K562 (cell line): ENCODE results near the gene MATK. TPM values are rescaled to one million over a fixed set of nuclear protein-coding genes. Genes with fewer than 3 reads are reported as not detected.
A peak's percentile ranks its signal among the peaks of the same experiment; 100 is the strongest.

Source experiments
- ATAC-seq: fragments of 200-7000 bp; cut with Tn5 transposase; 3 replicates; pipeline ENCODE4 v1.9.1; 2020; ENCODE audit warnings: moderate library complexity
- BruUV-seq: library from RNA; stranded (reverse); fragments of 400-500 nt; replicated peaks from 2 replicates; lab custom pipeline; 2021; lab: Mats Ljungman, UMichigan
- CTCF ChIA-PET: fragments of 300-600 bp; formaldehyde crosslinking; extraction: SDS; loops from one replicate; lab custom pipeline; 2021; ENCODE audit warnings: low intra/inter-chr PET ratio; lab: Yijun Ruan, JAX
- POLR2A ChIA-PET: fragments of 300-600, 350-650 bp; sonication (Branson Sonifier 250); formaldehyde crosslinking; extraction: SDS; loops from one replicate; lab custom pipeline; 2021; ENCODE audit warnings: antibody characterized with exemption, inconsistent platforms; lab: Yijun Ruan, JAX
- DNase-seq, 4 experiments: peaks; one replicate each; pipeline versions ENCODE4 v3.0.0 to v3.0.0-alpha.2; 2011 to 2018; ENCODE audit warnings: low spot score in 3 of 4, mixed read lengths in 3 of 4; ENCODE audit errors: extremely low read depth in 1 of 4
- FAIRE-seq: peaks from 2 replicates; lab custom pipeline; 2011; peaks lifted over from hg19 to GRCh38; lab: Jason Lieb, UNC
- H2AFZ ChIP-seq: 2 replicates; pipeline ENCODE4 v1.6.0; 2011; ENCODE audit warnings: low read depth, low read length, control low read depth, inconsistent platforms
- H3K27ac ChIP-seq: fragments of 200-600 bp; 3 replicates; pipeline ENCODE4 v1.8.0; 2011; ENCODE audit warnings: low read depth, mild to moderate bottlenecking, control low read depth, inconsistent platforms, low read length, moderate library complexity, mixed read lengths; ENCODE audit errors: extremely low read depth
- H3K27me3 ChIP-seq, 2 experiments: fragments of 300-600 bp in 1 of 2; 2 replicates in 1 of 2; 3 replicates in 1 of 2; pipeline versions ENCODE4 v1.6.0 to v1.8.0; 2011; ENCODE audit warnings: inconsistent platforms in 2 of 2, low read length in 2 of 2, mild to moderate bottlenecking in 1 of 2, mixed read lengths in 1 of 2, moderate library complexity in 1 of 2; ENCODE audit not compliant: control insufficient read depth in 2 of 2, insufficient read depth in 2 of 2
- H3K36me3 ChIP-seq: fragments of 300-600 bp; 3 replicates; pipeline ENCODE4 v1.8.0; 2011; ENCODE audit warnings: mild to moderate bottlenecking, low read length, inconsistent platforms; ENCODE audit not compliant: control insufficient read depth, insufficient read depth
- H3K4me1 ChIP-seq, 2 experiments: fragments of 200-600 bp in 1 of 2; replicated peaks in 1 of 2; 2 replicates in 1 of 2; 3 replicates in 1 of 2; pipeline versions ENCODE4 v1.5.1 to v1.8.0; 2011; ENCODE audit warnings: inconsistent platforms in 2 of 2, low read length in 2 of 2, mild to moderate bottlenecking in 1 of 2, mixed read lengths in 1 of 2, moderate library complexity in 1 of 2; ENCODE audit not compliant: control insufficient read depth in 2 of 2, insufficient read depth in 2 of 2
- H3K4me2 ChIP-seq: 2 replicates; pipeline ENCODE4 v1.6.1; 2011; ENCODE audit warnings: low read length, control low read depth, inconsistent platforms, mixed read lengths; ENCODE audit not compliant: insufficient read depth
- H3K4me3 ChIP-seq: fragments of 200-600 bp; sonication (generic), shearing (Covaris generic); 2 replicates; pipeline ENCODE4 v1.5.1; 2016; ENCODE audit warnings: control low read depth, inconsistent platforms
- H3K79me2 ChIP-seq: fragments of 200-600 bp; 3 replicates; pipeline ENCODE4 v1.8.0; 2011; ENCODE audit warnings: low read length, inconsistent platforms; ENCODE audit not compliant: control insufficient read depth, insufficient read depth
- H3K9ac ChIP-seq, 2 experiments: 2 replicates each; pipeline versions ENCODE4 v1.6.0 to v1.6.1; 2011; ENCODE audit warnings: low read depth in 2 of 2, low read length in 2 of 2, control low read depth in 1 of 2, inconsistent platforms in 1 of 2, mild to moderate bottlenecking in 1 of 2, mixed read lengths in 1 of 2; ENCODE audit not compliant: insufficient read depth in 1 of 2
- H3K9me1 ChIP-seq: one replicate; pipeline ENCODE4 v1.6.0; 2011; ENCODE audit warnings: inconsistent platforms, mild to moderate bottlenecking, low read length, moderate library complexity; ENCODE audit not compliant: control insufficient read depth, insufficient read depth
- H3K9me3 ChIP-seq: replicated peaks from 2 replicates; pipeline ENCODE4 v1.5.1; 2011; ENCODE audit warnings: low read depth, low read length, inconsistent platforms; ENCODE audit not compliant: control insufficient read depth, insufficient read depth
- H4K20me1 ChIP-seq: replicated peaks from 2 replicates; pipeline ENCODE4 v1.6.1; 2011; ENCODE audit warnings: low read length, inconsistent platforms, mixed read lengths; ENCODE audit not compliant: control insufficient read depth, insufficient read depth
- CBFA2T3 ChIP-seq: fragments of 450-650 bp; IDR thresholded peaks from 2 replicates; pipeline ENCODE4 v1.6.1; 2017
- ELF4 ChIP-seq: fragments of 450-650 bp; formaldehyde crosslinking; IDR thresholded peaks from 2 replicates; pipeline ENCODE4 v1.4.0; 2022; ENCODE audit warnings: missing genetic modification characterization
- FIP1L1 ChIP-seq: fragments of 200-400 bp; formaldehyde crosslinking; IDR thresholded peaks from 2 replicates; pipeline ENCODE4 v1.6.1; 2018; ENCODE audit warnings: mild to moderate bottlenecking, low read depth, low read length; ENCODE audit not compliant: poor library complexity, severe bottlenecking
- GTF2A2 ChIP-seq: IDR thresholded peaks from 2 replicates; pipeline ENCODE4 v1.6.1; 2016; ENCODE audit warnings: mild to moderate bottlenecking, missing genetic modification characterization, missing compliant biosample characterization
- HMG20B ChIP-seq: fragments of 250-450 bp; sonication (Bioruptor Pico); IDR thresholded peaks from 2 replicates; pipeline ENCODE4 v1.5.0; 2021; ENCODE audit warnings: mild to moderate bottlenecking
- HNRNPUL1 ChIP-seq: fragments of 200-400 bp; formaldehyde crosslinking; IDR thresholded peaks from 2 replicates; pipeline ENCODE4 v1.6.1; 2017; ENCODE audit warnings: low read length
- MYNN ChIP-seq, 2 experiments: sonication (generic); formaldehyde crosslinking in 1 of 2; IDR thresholded peaks; 2 replicates each; pipeline versions ENCODE4 v1.5.0 to v1.6.1; 2016 to 2020; ENCODE audit warnings: antibody characterized with exemption in 1 of 2, missing genetic modification reagents in 1 of 2
- NONO ChIP-seq, 2 experiments: fragments of 200-400 bp in 1 of 2; fragments of 450-650 bp in 1 of 2; formaldehyde crosslinking in 1 of 2; IDR thresholded peaks; 2 replicates each; pipeline ENCODE4 v1.6.1; 2017; ENCODE audit warnings: low read depth in 2 of 2, mild to moderate bottlenecking in 2 of 2, moderate library complexity in 2 of 2, low read length in 1 of 2
- PHB ChIP-seq: fragments of 250-450 bp; sonication (Bioruptor Pico); IDR thresholded peaks from 2 replicates; pipeline ENCODE4 v1.5.0; 2021
- RFX7 ChIP-seq: fragments of 250-450 bp; sonication (Bioruptor Pico); IDR thresholded peaks from 2 replicates; pipeline ENCODE4 v1.5.1; 2021; ENCODE audit warnings: mild to moderate bottlenecking
- ZFP30 ChIP-seq: fragments of 250-450 bp; sonication (Bioruptor Pico); IDR thresholded peaks from 2 replicates; pipeline ENCODE4 v1.8.0; 2022; ENCODE audit warnings: moderate library complexity, mild to moderate bottlenecking, inconsistent platforms, borderline replicate concordance
- ZNF12 ChIP-seq: sonication (generic); formaldehyde crosslinking; IDR thresholded peaks from 2 replicates; pipeline ENCODE4 v1.4.0; 2020; ENCODE audit warnings: mild to moderate bottlenecking, missing genetic modification reagents
- ZNF316 ChIP-seq: fragments of 450-650 bp; IDR thresholded peaks from 2 replicates; pipeline ENCODE4 v1.6.1; 2016
- WGBS: fragments of 100-300 bp; shearing (Covaris generic); methylation state at CpG from one replicate; pipeline ENCODE4 v1.1.6; 2016; ENCODE audit warnings: low coverage, mixed read lengths; ENCODE audit not compliant: insufficient coverage; ENCODE audit errors: missing lambda C conversion rate; 5-methylcytosine and 5-hydroxymethylcytosine counted together
- in situ Hi-C: fragments of 300-500 bp; cut with MboI; formaldehyde crosslinking; loops from 4 replicates; pipeline ENCODE4 v1.15.0; 2018; ENCODE audit warnings: inconsistent platforms, mixed read lengths
- intact Hi-C: fragments of 100-400 bp; cut with micrococcal nuclease; formaldehyde crosslinking; loops from 2 replicates; pipeline ENCODE4 v1.14.2; 2022
- polyA plus RNA-seq, 8 experiments: library from polyadenylated mRNA; depleted of rRNA in 4 of 8; stranded (reverse) in 5 of 8; unstranded in 3 of 8; fragments of >200 nt; fragmentation: Nextera tagmentation in 2 of 8; fragmentation: Illumina TruSeq in 1 of 8; extraction: Ambion mirVana in 2 of 8; extraction: Trizol in 1 of 8; gene quantifications; 2 replicates each; pipeline versions ENCODE4 v1.2.1 to v1.2.3, GENCODE V29; 2011 to 2014; ENCODE audit warnings: inconsistent platforms in 1 of 8, missing spikeins in 1 of 8
- total RNA-seq, 7 experiments: library from RNA; depleted of rRNA in 6 of 7; stranded (reverse); fragments of >200 nt in 6 of 7; fragmentation: Illumina TruSeq in 2 of 7; extraction: Trizol in 2 of 7; gene quantifications; 2 replicates each; pipeline versions ENCODE4 v1.2.1 to v1.2.3, GENCODE V29; 2011 to 2021; ENCODE audit warnings: low replicate concordance in 1 of 7
- TF ChIP-seq, protein P1 (sequence below): fragments of 150-350 bp; conservative IDR thresholded peaks from 2 replicates; pipeline ENCODE4 v1.6.1; 2014; ENCODE audit warnings: low read length
- TF ChIP-seq, protein P2 (sequence below), 2 experiments: fragments of 450-650 bp in 1 of 2; IDR thresholded peaks; 2 replicates each; pipeline ENCODE4 v1.6.1; 2011 to 2017; ENCODE audit warnings: low read depth in 2 of 2, antibody characterized with exemption in 1 of 2, borderline replicate concordance in 1 of 2, low read length in 1 of 2, mild to moderate bottlenecking in 1 of 2, mixed read lengths in 1 of 2; ENCODE audit not compliant: control insufficient read depth in 1 of 2

MATK gene
- total and polyA plus RNA-seq, 9 of the 15 experiments (the other 6 are each of a cell fraction or from before 2014, with no cell fraction given) = 0.08 to 41.5 (median 21.4) TPM

- Histone ChIP-seq H3K4me3 (no peak overlapping the region), H3K36me3 (no peaks in the 10 kb centered on the region), H3K4me2 (peak overlapping the region; percentile 53), H3K27me3 (no peaks in the 10 kb centered on the region), H3K9me3 (no peaks in the 10 kb centered on the region), H2AFZ (peak overlapping the region; percentile 89), H4K20me1 (no peaks in the 10 kb centered on the region), H3K9ac (peak overlapping the region in 1 of 2 experiments; percentile 38; a peak in 2 of 4 replicates), H3K79me2 (no peaks in the 10 kb centered on the region), H3K27ac (no peak overlapping the region), H3K4me1 (peaks cover 5 to 61% of the 10 kb centered on the region in 2 experiments; a peak in 4 of 5 replicates), H3K9me1 (no peaks in the 10 kb centered on the region)
- DNase-seq = peak; percentile 82 to 93 (median 90)
- intact Hi-C loops = loop anchor here (5.0 kb wide), 1 partner anchor 100 kb away; no protein-coding TSS in a partner anchor
- in situ Hi-C loops = no loop called here
- peak; percentile 84 for FAIRE-seq
- 15% methylated on average over 43 of the region's 43 CpGs for WGBS
- peak; percentile 95 for ATAC-seq
- POLR2A ChIA-PET = interaction anchor here (1.1 to 1.5 kb wide), 4 partner anchors 9 to 164 kb away, joined by 3 to 5 read pairs (median 4); partner anchors contain the start of gene EEF2
- CTCF ChIA-PET = interaction anchor here (0.6 to 1.1 kb wide), 4 partner anchors 98 to 1996 kb away, joined by 3 read pairs; no protein-coding TSS in a partner anchor
- BruUV-seq = no TSS peak
- TF ChIP-seq ZFP30 (no peak), ELF4 (CRISPR knock-in tag) (no peak), HNRNPUL1 (no peak), GTF2A2 (tag) (no peak), PHB (CRISPR knock-in tag) (no peak), CBFA2T3 (peak; percentile 18; the same call in 1 of the 2 replicates), ZNF316 (peak; percentile 12; the same call in 1 of the 2 replicates), NONO (IDR thresholded peaks at IDR 0.05; ENCODE audit: low read depth in 2 of 2, low read length in 1 of 2) (peak in 1 of 2 experiments; percentile 45; a peak in 2 of 4 replicates), MYNN (IDR thresholded peaks at IDR 0.05) (no peak), MYNN (CRISPR knock-in tag; IDR thresholded peaks at IDR 0.05) (no peak), FIP1L1 (no peak), ZNF12 (CRISPR knock-in tag) (no peak), RFX7 (no peak), HMG20B (CRISPR knock-in tag) (no peak)
- TF ChIP-seq, protein P1, sequence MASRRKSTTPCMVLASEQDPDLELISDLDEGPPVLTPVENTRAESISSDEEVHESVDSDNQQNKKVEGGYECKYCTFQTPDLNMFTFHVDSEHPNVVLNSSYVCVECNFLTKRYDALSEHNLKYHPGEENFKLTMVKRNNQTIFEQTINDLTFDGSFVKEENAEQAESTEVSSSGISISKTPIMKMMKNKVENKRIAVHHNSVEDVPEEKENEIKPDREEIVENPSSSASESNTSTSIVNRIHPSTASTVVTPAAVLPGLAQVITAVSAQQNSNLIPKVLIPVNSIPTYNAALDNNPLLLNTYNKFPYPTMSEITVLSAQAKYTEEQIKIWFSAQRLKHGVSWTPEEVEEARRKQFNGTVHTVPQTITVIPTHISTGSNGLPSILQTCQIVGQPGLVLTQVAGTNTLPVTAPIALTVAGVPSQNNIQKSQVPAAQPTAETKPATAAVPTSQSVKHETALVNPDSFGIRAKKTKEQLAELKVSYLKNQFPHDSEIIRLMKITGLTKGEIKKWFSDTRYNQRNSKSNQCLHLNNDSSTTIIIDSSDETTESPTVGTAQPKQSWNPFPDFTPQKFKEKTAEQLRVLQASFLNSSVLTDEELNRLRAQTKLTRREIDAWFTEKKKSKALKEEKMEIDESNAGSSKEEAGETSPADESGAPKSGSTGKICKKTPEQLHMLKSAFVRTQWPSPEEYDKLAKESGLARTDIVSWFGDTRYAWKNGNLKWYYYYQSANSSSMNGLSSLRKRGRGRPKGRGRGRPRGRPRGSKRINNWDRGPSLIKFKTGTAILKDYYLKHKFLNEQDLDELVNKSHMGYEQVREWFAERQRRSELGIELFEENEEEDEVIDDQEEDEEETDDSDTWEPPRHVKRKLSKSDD = no peak; the same call in 1 of the 2 replicates
- TF ChIP-seq, protein P2, sequence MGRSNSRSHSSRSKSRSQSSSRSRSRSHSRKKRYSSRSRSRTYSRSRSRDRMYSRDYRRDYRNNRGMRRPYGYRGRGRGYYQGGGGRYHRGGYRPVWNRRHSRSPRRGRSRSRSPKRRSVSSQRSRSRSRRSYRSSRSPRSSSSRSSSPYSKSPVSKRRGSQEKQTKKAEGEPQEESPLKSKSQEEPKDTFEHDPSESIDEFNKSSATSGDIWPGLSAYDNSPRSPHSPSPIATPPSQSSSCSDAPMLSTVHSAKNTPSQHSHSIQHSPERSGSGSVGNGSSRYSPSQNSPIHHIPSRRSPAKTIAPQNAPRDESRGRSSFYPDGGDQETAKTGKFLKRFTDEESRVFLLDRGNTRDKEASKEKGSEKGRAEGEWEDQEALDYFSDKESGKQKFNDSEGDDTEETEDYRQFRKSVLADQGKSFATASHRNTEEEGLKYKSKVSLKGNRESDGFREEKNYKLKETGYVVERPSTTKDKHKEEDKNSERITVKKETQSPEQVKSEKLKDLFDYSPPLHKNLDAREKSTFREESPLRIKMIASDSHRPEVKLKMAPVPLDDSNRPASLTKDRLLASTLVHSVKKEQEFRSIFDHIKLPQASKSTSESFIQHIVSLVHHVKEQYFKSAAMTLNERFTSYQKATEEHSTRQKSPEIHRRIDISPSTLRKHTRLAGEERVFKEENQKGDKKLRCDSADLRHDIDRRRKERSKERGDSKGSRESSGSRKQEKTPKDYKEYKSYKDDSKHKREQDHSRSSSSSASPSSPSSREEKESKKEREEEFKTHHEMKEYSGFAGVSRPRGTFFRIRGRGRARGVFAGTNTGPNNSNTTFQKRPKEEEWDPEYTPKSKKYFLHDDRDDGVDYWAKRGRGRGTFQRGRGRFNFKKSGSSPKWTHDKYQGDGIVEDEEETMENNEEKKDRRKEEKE (IDR thresholded peaks at IDR 0.05; ENCODE audit: borderline replicate concordance in 1 of 2, control insufficient read depth in 1 of 2, low read depth in 2 of 2, low read length in 1 of 2) = no peak
Measured at GRCh38 chr19:3821857-3822364, 35.7 kb upstream of the MATK start.
